HepG2 (cell line): ENCODE results near the gene MZT1. TPM values are rescaled to one million over a fixed set of nuclear protein-coding genes. Genes with fewer than 3 reads are reported as not detected.

Source experiments
- ARNT2 ChIP-seq: sonication (generic); formaldehyde crosslinking; IDR thresholded peaks from 2 replicates; pipeline ENCODE4 v1.8.0; 2022; ENCODE audit warnings: mild to moderate bottlenecking, low read depth, missing genetic modification reagents, moderate library complexity
- EEA1 ChIP-seq: sonication (generic); formaldehyde crosslinking; IDR thresholded peaks from 2 replicates; pipeline ENCODE4 v1.5.1; 2020; ENCODE audit warnings: mild to moderate bottlenecking, missing genetic modification reagents, borderline replicate concordance
- FLYWCH1 ChIP-seq: sonication (generic); formaldehyde crosslinking; IDR thresholded peaks from 2 replicates; pipeline ENCODE4 v1.8.1; 2023; ENCODE audit warnings: mild to moderate bottlenecking, missing genetic modification reagents
- HNRNPH1 ChIP-seq: fragments of 200-400 bp; formaldehyde crosslinking; optimal IDR thresholded peaks from 2 replicates; pipeline ENCODE3; 2017; ENCODE audit warnings: mild to moderate bottlenecking, low read depth, low read length
- NKX3-1 ChIP-seq: sonication (generic); formaldehyde crosslinking; IDR thresholded peaks from 2 replicates; pipeline ENCODE4 v1.5.0; 2020; ENCODE audit warnings: missing genetic modification reagents
- POLR2G ChIP-seq: fragments of 200-400 bp; formaldehyde crosslinking; IDR thresholded peaks from 2 replicates; pipeline ENCODE4 v1.6.1; 2018; ENCODE audit warnings: mild to moderate bottlenecking, low read depth, low read length, moderate library complexity
- REPIN1 ChIP-seq: sonication (generic); formaldehyde crosslinking; IDR thresholded peaks from 2 replicates; pipeline ENCODE4 v1.8.0; 2022; ENCODE audit warnings: missing genetic modification reagents, low read depth, mild to moderate bottlenecking, borderline replicate concordance
- RFXANK ChIP-seq: IDR thresholded peaks from 2 replicates; pipeline ENCODE4 v1.6.1; 2016
- SALL1 ChIP-seq: sonication (generic); formaldehyde crosslinking; IDR thresholded peaks from 2 replicates; pipeline ENCODE4 v1.8.0; 2022; ENCODE audit warnings: mild to moderate bottlenecking, missing genetic modification reagents
- THYN1 ChIP-seq: sonication (generic); formaldehyde crosslinking; IDR thresholded peaks from 2 replicates; pipeline ENCODE4 v1.8.1; 2023; ENCODE audit warnings: low read depth, mild to moderate bottlenecking, moderate library complexity, missing genetic modification reagents, borderline replicate concordance
- ZBTB21 ChIP-seq: sonication (generic); formaldehyde crosslinking; IDR thresholded peaks from 2 replicates; pipeline ENCODE4 v1.4.0; 2020; ENCODE audit warnings: missing genetic modification reagents
- ZFP1 ChIP-seq: IDR thresholded peaks from 2 replicates; pipeline ENCODE4 v1.6.1; 2016
- ZNF10 ChIP-seq: sonication (generic); formaldehyde crosslinking; IDR thresholded peaks from 2 replicates; pipeline ENCODE4 v1.4.0; 2020; ENCODE audit warnings: mild to moderate bottlenecking, low read depth, missing genetic modification reagents, borderline replicate concordance
- ZNF367 ChIP-seq: sonication (generic); formaldehyde crosslinking; IDR thresholded peaks from 2 replicates; pipeline ENCODE4 v1.4.0; 2020; ENCODE audit warnings: missing genetic modification reagents, borderline replicate concordance
- ZNF501 ChIP-seq: sonication (generic); formaldehyde crosslinking; IDR thresholded peaks from 2 replicates; pipeline ENCODE4 v1.5.1; 2020; ENCODE audit warnings: mild to moderate bottlenecking, moderate library complexity, missing genetic modification reagents
- ZNF768 ChIP-seq: sonication (generic); formaldehyde crosslinking; IDR thresholded peaks from 2 replicates; pipeline ENCODE4 v1.4.0; 2020; ENCODE audit warnings: missing genetic modification reagents
- ZNF879 ChIP-seq: sonication (generic); formaldehyde crosslinking; IDR thresholded peaks from 2 replicates; pipeline ENCODE4 v1.8.1; 2023; ENCODE audit warnings: missing genetic modification reagents
- polyA plus RNA-seq, 8 experiments: library from polyadenylated mRNA; depleted of rRNA in 3 of 8; stranded (reverse) in 7 of 8; unstranded in 1 of 8; fragments of >200 nt; fragmentation: Illumina TruSeq in 4 of 8; extraction: Trizol in 4 of 8; gene quantifications; 2 replicates each; pipeline versions ENCODE4 v1.2.1 to v1.2.3, GENCODE V29; 2011 to 2016; ENCODE audit warnings: low read depth in 4 of 8, missing spikeins in 1 of 8, mixed read lengths in 1 of 8; ENCODE audit not compliant: insufficient read depth in 1 of 8
- total RNA-seq, 5 experiments: library from RNA; depleted of rRNA; stranded (reverse); fragments of >200 nt; fragmentation: Illumina TruSeq; extraction: Trizol; gene quantifications; 2 replicates each; pipeline ENCODE4 v1.2.3, GENCODE V29; 2016; ENCODE audit warnings: low read depth in 1 of 5
- TF ChIP-seq, protein P1 (sequence below): sonication (generic); formaldehyde crosslinking; IDR thresholded peaks from 2 replicates; pipeline ENCODE4 v1.4.0; 2020; ENCODE audit warnings: mild to moderate bottlenecking, missing genetic modification reagents
- TF ChIP-seq, protein P2 (sequence below): IDR thresholded peaks from 2 replicates; pipeline ENCODE4 v1.6.1; 2016; ENCODE audit warnings: mild to moderate bottlenecking
- TF ChIP-seq, protein P3 (sequence below): sonication (generic); formaldehyde crosslinking; IDR thresholded peaks from 2 replicates; pipeline ENCODE4 v1.4.0; 2020; ENCODE audit warnings: missing genetic modification reagents, mild to moderate bottlenecking, borderline replicate concordance
- TF ChIP-seq, protein P4 (sequence below): sonication (generic); formaldehyde crosslinking; conservative IDR thresholded peaks from 2 replicates; pipeline ENCODE4 v1.4.0; 2020; ENCODE audit warnings: missing genetic modification reagents

MZT1 gene
- total and polyA plus RNA-seq, 2 of the 13 experiments (the other 11 are each of a cell fraction or from before 2014, with no cell fraction given): 11.7 to 17.2 TPM

DNA sequence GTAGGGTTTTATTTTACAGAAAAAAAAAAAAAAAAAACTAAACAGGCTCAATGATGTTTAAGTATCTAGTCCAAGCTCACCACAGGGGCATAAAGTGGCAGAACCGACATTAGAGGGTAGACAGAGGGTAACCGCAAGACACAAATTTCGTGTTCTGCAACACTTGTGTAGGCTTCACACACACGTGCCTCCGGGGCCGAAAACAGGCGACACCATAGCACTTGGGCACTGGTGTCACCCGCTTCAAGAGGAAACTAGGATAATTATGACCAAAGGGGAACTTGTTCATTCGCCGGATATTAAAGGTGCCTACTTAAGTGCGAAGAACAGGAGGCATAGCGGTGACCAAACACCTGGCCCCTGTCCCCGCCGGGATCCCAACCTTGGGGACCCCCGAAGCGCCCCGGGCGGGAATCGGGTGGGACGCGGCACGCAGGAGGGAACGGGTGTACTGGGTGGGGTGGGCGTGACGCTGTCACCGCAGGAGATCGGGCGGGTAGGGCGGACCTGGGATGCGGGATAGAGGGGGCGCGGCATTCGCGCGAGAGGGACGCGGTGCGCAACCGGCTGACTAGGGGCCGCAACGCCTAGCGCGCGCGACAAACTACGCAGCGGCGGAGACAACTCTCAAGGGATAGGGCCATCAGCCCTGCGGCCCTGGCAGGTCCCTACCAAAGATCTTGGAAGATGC lies 558 bp downstream of the MZT1 start (continued):
- TF ChIP-seq ZNF879 (no peak; the same call in 1 of the 2 replicates), SALL1 (no peak), ZBTB21 (CRISPR knock-in tag) (no peak), THYN1 (CRISPR knock-in tag) (no peak), ZNF367 (CRISPR knock-in tag) (no peak), NKX3-1 (0 out of 2 replicates have a peak, but pooled peaks have one; percentile 28), FLYWCH1 (CRISPR knock-in tag) (no peak), HNRNPH1 (no peak), RFXANK (CRISPR knock-in tag) (no peak), REPIN1 (CRISPR knock-in tag) (no peak), ZFP1 (no peak), ZNF768 (CRISPR knock-in tag) (no peak), ZNF10 (CRISPR knock-in tag) (no peak), EEA1 (no peak), POLR2G (no peak), ZNF501 (no peak), ARNT2 (no peak)
- TF ChIP-seq, protein P1, sequence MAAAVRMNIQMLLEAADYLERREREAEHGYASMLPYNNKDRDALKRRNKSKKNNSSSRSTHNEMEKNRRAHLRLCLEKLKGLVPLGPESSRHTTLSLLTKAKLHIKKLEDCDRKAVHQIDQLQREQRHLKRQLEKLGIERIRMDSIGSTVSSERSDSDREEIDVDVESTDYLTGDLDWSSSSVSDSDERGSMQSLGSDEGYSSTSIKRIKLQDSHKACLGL (CRISPR knock-in tag): no peak
- TF ChIP-seq, protein P2, sequence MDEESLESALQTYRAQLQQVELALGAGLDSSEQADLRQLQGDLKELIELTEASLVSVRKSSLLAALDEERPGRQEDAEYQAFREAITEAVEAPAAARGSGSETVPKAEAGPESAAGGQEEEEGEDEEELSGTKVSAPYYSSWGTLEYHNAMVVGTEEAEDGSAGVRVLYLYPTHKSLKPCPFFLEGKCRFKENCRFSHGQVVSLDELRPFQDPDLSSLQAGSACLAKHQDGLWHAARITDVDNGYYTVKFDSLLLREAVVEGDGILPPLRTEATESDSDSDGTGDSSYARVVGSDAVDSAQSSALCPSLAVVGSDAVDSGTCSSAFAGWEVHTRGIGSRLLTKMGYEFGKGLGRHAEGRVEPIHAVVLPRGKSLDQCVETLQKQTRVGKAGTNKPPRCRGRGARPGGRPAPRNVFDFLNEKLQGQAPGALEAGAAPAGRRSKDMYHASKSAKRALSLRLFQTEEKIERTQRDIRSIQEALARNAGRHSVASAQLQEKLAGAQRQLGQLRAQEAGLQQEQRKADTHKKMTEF (CRISPR knock-in tag): no peak
- TF ChIP-seq, protein P3, sequence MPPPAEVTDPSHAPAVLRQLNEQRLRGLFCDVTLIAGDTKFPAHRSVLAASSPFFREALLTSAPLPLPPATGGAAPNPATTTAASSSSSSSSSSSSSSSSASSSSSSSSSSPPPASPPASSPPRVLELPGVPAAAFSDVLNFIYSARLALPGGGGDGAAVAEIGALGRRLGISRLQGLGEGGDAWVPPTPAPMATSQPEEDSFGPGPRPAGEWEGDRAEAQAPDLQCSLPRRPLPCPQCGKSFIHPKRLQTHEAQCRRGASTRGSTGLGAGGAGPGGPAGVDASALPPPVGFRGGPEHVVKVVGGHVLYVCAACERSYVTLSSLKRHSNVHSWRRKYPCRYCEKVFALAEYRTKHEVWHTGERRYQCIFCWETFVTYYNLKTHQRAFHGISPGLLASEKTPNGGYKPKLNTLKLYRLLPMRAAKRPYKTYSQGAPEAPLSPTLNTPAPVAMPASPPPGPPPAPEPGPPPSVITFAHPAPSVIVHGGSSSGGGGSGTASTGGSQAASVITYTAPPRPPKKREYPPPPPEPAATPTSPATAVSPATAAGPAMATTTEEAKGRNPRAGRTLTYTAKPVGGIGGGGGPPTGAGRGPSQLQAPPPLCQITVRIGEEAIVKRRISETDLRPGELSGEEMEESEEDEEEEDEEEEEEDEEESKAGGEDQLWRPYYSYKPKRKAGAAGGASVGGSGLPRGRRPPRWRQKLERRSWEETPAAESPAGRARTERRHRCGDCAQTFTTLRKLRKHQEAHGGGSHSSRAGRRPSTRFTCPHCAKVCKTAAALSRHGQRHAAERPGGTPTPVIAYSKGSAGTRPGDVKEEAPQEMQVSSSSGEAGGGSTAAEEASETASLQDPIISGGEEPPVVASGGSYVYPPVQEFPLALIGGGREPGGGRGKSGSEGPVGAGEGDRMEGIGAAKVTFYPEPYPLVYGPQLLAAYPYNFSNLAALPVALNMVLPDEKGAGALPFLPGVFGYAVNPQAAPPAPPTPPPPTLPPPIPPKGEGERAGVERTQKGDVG: no peak
- TF ChIP-seq, protein P4, sequence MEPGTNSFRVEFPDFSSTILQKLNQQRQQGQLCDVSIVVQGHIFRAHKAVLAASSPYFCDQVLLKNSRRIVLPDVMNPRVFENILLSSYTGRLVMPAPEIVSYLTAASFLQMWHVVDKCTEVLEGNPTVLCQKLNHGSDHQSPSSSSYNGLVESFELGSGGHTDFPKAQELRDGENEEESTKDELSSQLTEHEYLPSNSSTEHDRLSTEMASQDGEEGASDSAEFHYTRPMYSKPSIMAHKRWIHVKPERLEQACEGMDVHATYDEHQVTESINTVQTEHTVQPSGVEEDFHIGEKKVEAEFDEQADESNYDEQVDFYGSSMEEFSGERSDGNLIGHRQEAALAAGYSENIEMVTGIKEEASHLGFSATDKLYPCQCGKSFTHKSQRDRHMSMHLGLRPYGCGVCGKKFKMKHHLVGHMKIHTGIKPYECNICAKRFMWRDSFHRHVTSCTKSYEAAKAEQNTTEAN (CRISPR knock-in tag): 0 out of 2 replicates have a peak, but pooled peaks have one; percentile 31
